HEK293 (cell line): ENCODE data around the gene ZHX3.

Experiments
- CTCF ChIA-PET: fragments of 350-600 bp; formaldehyde crosslinking; extraction: SDS; loops from one replicate; lab custom pipeline; 2021; ENCODE audit warnings: antibody characterized with exemption; lab: Yijun Ruan, JAX
- POLR2A ChIA-PET: fragments of 300-600 bp; formaldehyde crosslinking; extraction: SDS; loops from one replicate; lab custom pipeline; 2020; ENCODE audit warnings: antibody characterized with exemption, inconsistent platforms; lab: Yijun Ruan, JAX
- H3K27ac ChIP-seq: fragments of 200-500 bp; sonication (Bioruptor generic); 2 replicates; pipeline ENCODE4 v1.5.1; 2014; ENCODE audit warnings: low read depth, low read length, control low read depth, inconsistent platforms; ENCODE audit errors: extremely low read depth
- H3K36me3 ChIP-seq, 2 experiments: fragments of 200-500 bp in 1 of 2; sonication (Bioruptor generic) in 1 of 2; 1 replicate in 1 of 2; 2 replicates in 1 of 2; pipeline ENCODE4 v1.5.1; 2014 to 2017; ENCODE audit warnings: inconsistent platforms in 2 of 2, low read length in 2 of 2; ENCODE audit not compliant: control insufficient read depth in 2 of 2, insufficient read depth in 1 of 2
- H3K4me1 ChIP-seq: fragments of 200-500 bp; sonication (Bioruptor generic); 2 replicates; pipeline ENCODE4 v1.5.1; 2014; ENCODE audit warnings: mild to moderate bottlenecking, low read length, inconsistent platforms; ENCODE audit not compliant: control insufficient read depth, insufficient read depth
- H3K4me3 ChIP-seq: 2 replicates; pipeline ENCODE4 v1.5.1; 2011; ENCODE audit warnings: low read depth, mild to moderate bottlenecking, control low read depth, low read length, moderate library complexity
- H3K9me3 ChIP-seq: fragments of 200-500 bp; sonication (Bioruptor generic); 2 replicates; pipeline ENCODE4 v1.5.1; 2014; ENCODE audit warnings: low read depth, low read length, inconsistent platforms; ENCODE audit not compliant: control insufficient read depth, insufficient read depth
- ELK4 ChIP-seq: IDR thresholded peaks from 2 replicates; pipeline ENCODE4 v1.6.1; 2011; ENCODE audit warnings: mild to moderate bottlenecking, low read depth, low read length, borderline replicate concordance
- OVOL3 ChIP-seq: fragments of 450-650 bp; formaldehyde crosslinking; IDR thresholded peaks from 2 replicates; pipeline ENCODE4 v1.5.1; 2016; ENCODE audit warnings: missing biosample characterization, missing genetic modification characterization
- PRDM1 ChIP-seq: fragments of 450-650 bp; formaldehyde crosslinking; IDR thresholded peaks from 2 replicates; pipeline ENCODE4; 2016; ENCODE audit warnings: missing biosample characterization, missing genetic modification characterization
- REPIN1 ChIP-seq: fragments of 450-650 bp; formaldehyde crosslinking; IDR thresholded peaks from 2 replicates; pipeline ENCODE4 v1.5.1; 2017; ENCODE audit warnings: missing biosample characterization, missing genetic modification characterization, low read depth
- SCRT2 ChIP-seq: fragments of 450-650 bp; formaldehyde crosslinking; IDR thresholded peaks from 2 replicates; pipeline ENCODE4 v1.5.1; 2016; ENCODE audit warnings: missing biosample characterization, missing genetic modification characterization
- ZBTB10 ChIP-seq: fragments of 450-650 bp; formaldehyde crosslinking; IDR thresholded peaks from 2 replicates; pipeline ENCODE4 v1.5.1; 2016; ENCODE audit warnings: missing biosample characterization, missing genetic modification characterization
- ZBTB8A ChIP-seq: fragments of 450-650 bp; formaldehyde crosslinking; IDR thresholded peaks from 2 replicates; pipeline ENCODE4 v1.5.1; 2016; ENCODE audit warnings: missing biosample characterization, missing genetic modification characterization
- ZNF132 ChIP-seq: fragments of 450-650 bp; formaldehyde crosslinking; IDR thresholded peaks from 2 replicates; pipeline ENCODE4 v1.5.1; 2017; ENCODE audit warnings: missing biosample characterization, missing genetic modification characterization, borderline replicate concordance
- ZNF2 ChIP-seq: fragments of 450-650 bp; formaldehyde crosslinking; IDR thresholded peaks from 2 replicates; pipeline ENCODE4 v1.5.1; 2016; ENCODE audit warnings: missing biosample characterization, missing genetic modification characterization
- ZNF221 ChIP-seq: fragments of 450-650 bp; formaldehyde crosslinking; IDR thresholded peaks from 2 replicates; pipeline ENCODE4 v1.5.1; 2017; ENCODE audit warnings: missing biosample characterization, missing genetic modification characterization, borderline replicate concordance
- ZNF394 ChIP-seq: fragments of 450-650 bp; formaldehyde crosslinking; IDR thresholded peaks from 2 replicates; pipeline ENCODE4 v1.5.1; 2016; ENCODE audit warnings: missing biosample characterization, missing genetic modification characterization, mild to moderate bottlenecking, moderate library complexity, borderline replicate concordance
- ZNF433 ChIP-seq: fragments of 450-650 bp; formaldehyde crosslinking; IDR thresholded peaks from 2 replicates; pipeline ENCODE4 v1.5.1; 2016; ENCODE audit warnings: missing biosample characterization, missing genetic modification characterization, low read depth
- ZNF660 ChIP-seq: fragments of 450-650 bp; IDR thresholded peaks from 2 replicates; pipeline ENCODE4 v1.5.1; 2018; ENCODE audit warnings: missing biosample characterization, mild to moderate bottlenecking, missing genetic modification characterization
- ZNF701 ChIP-seq: fragments of 450-650 bp; formaldehyde crosslinking; IDR thresholded peaks from 2 replicates; pipeline ENCODE4 v1.5.1; 2016; ENCODE audit warnings: missing biosample characterization, missing genetic modification characterization
- ZNF76 ChIP-seq: fragments of 450-650 bp; formaldehyde crosslinking; IDR thresholded peaks from 2 replicates; pipeline ENCODE4; 2016; ENCODE audit warnings: low read depth, missing biosample characterization, missing genetic modification characterization, borderline replicate concordance
- ZNF776 ChIP-seq: fragments of 450-650 bp; formaldehyde crosslinking; IDR thresholded peaks from 2 replicates; pipeline ENCODE4 v1.5.0; 2017; ENCODE audit warnings: missing biosample characterization, missing genetic modification characterization, borderline replicate concordance
- ZNF777 ChIP-seq: fragments of 450-650 bp; formaldehyde crosslinking; IDR thresholded peaks from 2 replicates; pipeline ENCODE4 v1.5.1; 2017; ENCODE audit warnings: missing biosample characterization, missing genetic modification characterization, borderline replicate concordance
- ZNF837 ChIP-seq: fragments of 450-650 bp; formaldehyde crosslinking; IDR thresholded peaks from 2 replicates; pipeline ENCODE4 v1.5.1; 2016; ENCODE audit warnings: missing biosample characterization, missing genetic modification characterization
- TF ChIP-seq, protein P1 (sequence below): fragments of 450-650 bp; formaldehyde crosslinking; IDR thresholded peaks from 2 replicates; pipeline ENCODE4 v1.5.1; 2016; ENCODE audit warnings: missing biosample characterization, missing genetic modification characterization
- TF ChIP-seq, protein P2 (sequence below): fragments of 450-650 bp; formaldehyde crosslinking; IDR thresholded peaks from 2 replicates; pipeline ENCODE4 v1.5.1; 2017; ENCODE audit warnings: missing biosample characterization, missing genetic modification characterization
- TF ChIP-seq, protein P3 (sequence below): sonication (generic); formaldehyde crosslinking; IDR thresholded peaks from 2 replicates; pipeline ENCODE4 v1.8.1; 2022; ENCODE audit warnings: mild to moderate bottlenecking, moderate library complexity, missing genetic modification reagents
- TF ChIP-seq, protein P4 (sequence below): fragments of 450-650 bp; formaldehyde crosslinking; IDR thresholded peaks from 2 replicates; pipeline ENCODE4 v1.5.1; 2016; ENCODE audit warnings: missing biosample characterization, missing genetic modification characterization, borderline replicate concordance

ZHX3 gene

DNA sequence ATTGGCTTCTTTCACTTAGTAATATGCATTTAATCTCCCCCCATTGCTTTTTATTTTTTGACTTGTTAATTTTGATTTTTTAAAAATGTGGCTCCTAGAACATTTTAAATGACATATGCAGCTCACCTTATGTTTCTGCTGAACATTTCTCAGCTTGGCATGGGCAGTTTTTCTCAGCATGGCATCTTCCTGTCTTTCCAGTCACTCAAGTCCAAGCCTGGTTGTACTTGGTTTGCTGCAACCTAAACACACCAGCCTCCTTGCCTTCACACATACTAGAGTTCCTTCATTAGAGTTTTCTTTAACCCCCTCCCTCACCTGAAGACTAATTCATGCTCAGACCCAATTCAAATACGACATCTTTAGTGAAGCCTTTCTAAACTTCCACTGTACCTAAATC, 86.4 kb downstream of the ZHX3 start:
- no peaks in the 10 kb centered on the region for H3K36me3 ChIP-seq
- H3K9me3 ChIP-seq: no peaks in the 10 kb centered on the region
- H3K27ac ChIP-seq: no peak overlapping the region
- CTCF ChIA-PET: interaction anchor here (0.6 to 3.7 kb wide), 6 partner anchors 8 to 127 kb away, joined by 3 to 25 read pairs (median 6); partner anchors contain the start of gene LPIN3
- H3K4me1 ChIP-seq: no peaks in the 10 kb centered on the region
- H3K4me3 ChIP-seq: no peak overlapping the region
- POLR2A ChIA-PET: no interaction called here
- no peak for TF ChIP-seq ZBTB10
- no peak for TF ChIP-seq SCRT2 (tag by site-specific recombination)
- TF ChIP-seq ZNF777 (tag by site-specific recombination): no peak
- no peak for TF ChIP-seq OVOL3 (tag by site-specific recombination)
- TF ChIP-seq ZNF221 (tag by site-specific recombination): no peak
- TF ChIP-seq ZNF660 (tag by site-specific recombination): no peak
- TF ChIP-seq ZNF132: no peak

DNA sequence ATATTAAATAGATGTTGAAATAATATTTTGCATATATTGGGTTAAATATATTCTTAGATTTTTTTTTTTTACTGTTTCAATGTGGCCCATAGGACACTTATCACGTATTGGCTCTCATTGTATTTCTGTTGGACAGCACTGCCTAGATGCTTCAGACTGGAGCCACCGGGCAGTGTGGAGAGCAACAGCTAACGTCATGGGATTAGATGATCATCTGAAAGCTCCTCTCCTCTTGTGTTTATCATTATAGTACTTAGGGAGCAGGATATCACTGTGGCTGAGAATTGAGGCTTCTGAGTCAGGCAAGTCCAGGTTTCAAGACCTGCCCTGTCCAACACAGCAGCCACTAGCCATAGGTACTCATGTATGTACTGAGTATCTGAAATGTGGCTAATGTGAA, 87.4 kb downstream of the ZHX3 start:
- no peak overlapping the region for H3K27ac ChIP-seq
- ChIA-PET CTCF (interaction anchor here (3.7 kb wide), 1 partner anchor 95 kb away, joined by 13 read pairs; no protein-coding TSS in a partner anchor), POLR2A (no interaction called here)
- H3K9me3 ChIP-seq: no peaks in the 10 kb centered on the region
- TF ChIP-seq ZNF2 (tag by site-specific recombination): no peak
- no peak for TF ChIP-seq ZNF433 (tag by site-specific recombination)
- no peak for TF ChIP-seq ZNF221 (tag by site-specific recombination)
- no peak for TF ChIP-seq ZNF394 (tag by site-specific recombination)
- no peak for TF ChIP-seq ZNF776
- TF ChIP-seq PRDM1 (tag by site-specific recombination): no peak
- no peaks in the 10 kb centered on the region for H3K4me1 ChIP-seq
- no peak overlapping the region for H3K4me3 ChIP-seq
- H3K36me3 ChIP-seq: no peaks in the 10 kb centered on the region

- H3K4me3 ChIP-seq: no peak overlapping the region
- ChIA-PET CTCF (no interaction called here), POLR2A (no interaction called here)
- H3K4me1 ChIP-seq: no peaks in the 10 kb centered on the region
- H3K36me3 ChIP-seq: no peaks in the 10 kb centered on the region
- no peak overlapping the region for H3K27ac ChIP-seq
- no peaks in the 10 kb centered on the region for H3K9me3 ChIP-seq
- TF ChIP-seq, protein P1, sequence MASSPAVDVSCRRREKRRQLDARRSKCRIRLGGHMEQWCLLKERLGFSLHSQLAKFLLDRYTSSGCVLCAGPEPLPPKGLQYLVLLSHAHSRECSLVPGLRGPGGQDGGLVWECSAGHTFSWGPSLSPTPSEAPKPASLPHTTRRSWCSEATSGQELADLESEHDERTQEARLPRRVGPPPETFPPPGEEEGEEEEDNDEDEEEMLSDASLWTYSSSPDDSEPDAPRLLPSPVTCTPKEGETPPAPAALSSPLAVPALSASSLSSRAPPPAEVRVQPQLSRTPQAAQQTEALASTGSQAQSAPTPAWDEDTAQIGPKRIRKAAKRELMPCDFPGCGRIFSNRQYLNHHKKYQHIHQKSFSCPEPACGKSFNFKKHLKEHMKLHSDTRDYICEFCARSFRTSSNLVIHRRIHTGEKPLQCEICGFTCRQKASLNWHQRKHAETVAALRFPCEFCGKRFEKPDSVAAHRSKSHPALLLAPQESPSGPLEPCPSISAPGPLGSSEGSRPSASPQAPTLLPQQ: no peak
- no peak for TF ChIP-seq ZNF837 (tag by site-specific recombination)
- TF ChIP-seq, protein P2, sequence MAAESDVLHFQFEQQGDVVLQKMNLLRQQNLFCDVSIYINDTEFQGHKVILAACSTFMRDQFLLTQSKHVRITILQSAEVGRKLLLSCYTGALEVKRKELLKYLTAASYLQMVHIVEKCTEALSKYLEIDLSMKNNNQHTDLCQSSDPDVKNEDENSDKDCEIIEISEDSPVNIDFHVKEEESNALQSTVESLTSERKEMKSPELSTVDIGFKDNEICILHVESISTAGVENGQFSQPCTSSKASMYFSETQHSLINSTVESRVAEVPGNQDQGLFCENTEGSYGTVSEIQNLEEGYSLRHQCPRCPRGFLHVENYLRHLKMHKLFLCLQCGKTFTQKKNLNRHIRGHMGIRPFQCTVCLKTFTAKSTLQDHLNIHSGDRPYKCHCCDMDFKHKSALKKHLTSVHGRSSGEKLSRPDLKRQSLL (tag by site-specific recombination): no peak
- TF ChIP-seq ZBTB8A (tag by site-specific recombination): no peak
- TF ChIP-seq ZNF76: no peak
- no peak for TF ChIP-seq REPIN1 (tag by site-specific recombination)
- TF ChIP-seq, protein P3, sequence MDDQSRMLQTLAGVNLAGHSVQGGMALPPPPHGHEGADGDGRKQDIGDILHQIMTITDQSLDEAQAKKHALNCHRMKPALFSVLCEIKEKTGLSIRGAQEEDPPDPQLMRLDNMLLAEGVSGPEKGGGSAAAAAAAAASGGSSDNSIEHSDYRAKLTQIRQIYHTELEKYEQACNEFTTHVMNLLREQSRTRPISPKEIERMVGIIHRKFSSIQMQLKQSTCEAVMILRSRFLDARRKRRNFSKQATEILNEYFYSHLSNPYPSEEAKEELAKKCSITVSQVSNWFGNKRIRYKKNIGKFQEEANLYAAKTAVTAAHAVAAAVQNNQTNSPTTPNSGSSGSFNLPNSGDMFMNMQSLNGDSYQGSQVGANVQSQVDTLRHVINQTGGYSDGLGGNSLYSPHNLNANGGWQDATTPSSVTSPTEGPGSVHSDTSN: no peak
- TF ChIP-seq ZNF701 (tag by site-specific recombination): no peak
- TF ChIP-seq ELK4: no peak
- TF ChIP-seq, protein P4, sequence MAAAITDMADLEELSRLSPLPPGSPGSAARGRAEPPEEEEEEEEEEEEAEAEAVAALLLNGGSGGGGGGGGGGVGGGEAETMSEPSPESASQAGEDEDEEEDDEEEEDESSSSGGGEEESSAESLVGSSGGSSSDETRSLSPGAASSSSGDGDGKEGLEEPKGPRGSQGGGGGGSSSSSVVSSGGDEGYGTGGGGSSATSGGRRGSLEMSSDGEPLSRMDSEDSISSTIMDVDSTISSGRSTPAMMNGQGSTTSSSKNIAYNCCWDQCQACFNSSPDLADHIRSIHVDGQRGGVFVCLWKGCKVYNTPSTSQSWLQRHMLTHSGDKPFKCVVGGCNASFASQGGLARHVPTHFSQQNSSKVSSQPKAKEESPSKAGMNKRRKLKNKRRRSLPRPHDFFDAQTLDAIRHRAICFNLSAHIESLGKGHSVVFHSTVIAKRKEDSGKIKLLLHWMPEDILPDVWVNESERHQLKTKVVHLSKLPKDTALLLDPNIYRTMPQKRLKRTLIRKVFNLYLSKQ: no peak
Observed at GRCh38 chr20:41229259-41229658, 88.3 kb downstream of the ZHX3 start.
